Astrocyte (in vitro differentiated cells and primary cell): Measurements from ENCODE around the gene CTLA4.

Experiments used
- EZH2 ChIP-seq: IDR thresholded peaks from 2 replicates; pipeline ENCODE4 v1.6.1; 2012; ENCODE audit warnings: mild to moderate bottlenecking, low read length, inconsistent platforms; ENCODE audit not compliant: insufficient read depth
- TF ChIP-seq, protein P1 (sequence below): IDR thresholded peaks from 2 replicates; pipeline ENCODE4 v1.5.1; 2011; ENCODE audit warnings: low read depth, mild to moderate bottlenecking, inconsistent platforms, low read length, moderate library complexity; ENCODE audit not compliant: insufficient read depth

DNA sequence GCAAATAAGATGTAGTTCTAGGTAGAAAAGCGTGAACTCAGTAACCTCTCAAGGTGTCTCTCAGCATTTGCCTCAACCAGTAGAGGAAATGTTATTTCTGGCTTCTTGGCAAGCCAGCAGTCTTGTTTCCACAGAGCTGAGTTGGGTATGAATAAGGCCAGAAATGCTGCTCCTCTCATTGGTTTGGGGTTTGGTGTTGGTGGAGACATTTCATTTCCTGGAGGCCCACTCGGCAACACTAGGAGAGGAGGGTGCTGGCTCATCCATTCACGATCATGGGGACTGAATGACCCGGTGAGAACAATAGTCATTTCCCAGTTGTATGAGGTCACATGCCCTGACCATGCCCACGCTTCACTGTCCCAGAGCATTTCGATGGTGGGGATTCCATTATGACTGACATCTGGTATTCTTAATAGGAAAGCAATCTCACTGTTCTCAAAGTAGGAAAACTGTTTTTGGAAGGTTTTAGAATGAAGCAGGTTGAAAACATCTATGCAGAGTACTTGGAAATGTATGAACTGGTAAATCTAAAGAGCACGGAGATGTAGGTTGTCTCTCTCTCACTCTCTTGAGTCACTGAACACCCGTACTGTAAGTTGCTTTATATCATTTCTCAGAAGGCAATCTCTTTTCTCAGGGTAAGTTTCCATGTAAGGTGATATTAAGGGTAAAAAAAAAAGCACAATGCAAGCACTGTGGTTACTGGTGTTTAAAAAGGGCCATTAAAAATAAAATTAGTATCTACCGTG lies 37.1 kb upstream of the CTLA4 start:
- TF ChIP-seq, protein P1, sequence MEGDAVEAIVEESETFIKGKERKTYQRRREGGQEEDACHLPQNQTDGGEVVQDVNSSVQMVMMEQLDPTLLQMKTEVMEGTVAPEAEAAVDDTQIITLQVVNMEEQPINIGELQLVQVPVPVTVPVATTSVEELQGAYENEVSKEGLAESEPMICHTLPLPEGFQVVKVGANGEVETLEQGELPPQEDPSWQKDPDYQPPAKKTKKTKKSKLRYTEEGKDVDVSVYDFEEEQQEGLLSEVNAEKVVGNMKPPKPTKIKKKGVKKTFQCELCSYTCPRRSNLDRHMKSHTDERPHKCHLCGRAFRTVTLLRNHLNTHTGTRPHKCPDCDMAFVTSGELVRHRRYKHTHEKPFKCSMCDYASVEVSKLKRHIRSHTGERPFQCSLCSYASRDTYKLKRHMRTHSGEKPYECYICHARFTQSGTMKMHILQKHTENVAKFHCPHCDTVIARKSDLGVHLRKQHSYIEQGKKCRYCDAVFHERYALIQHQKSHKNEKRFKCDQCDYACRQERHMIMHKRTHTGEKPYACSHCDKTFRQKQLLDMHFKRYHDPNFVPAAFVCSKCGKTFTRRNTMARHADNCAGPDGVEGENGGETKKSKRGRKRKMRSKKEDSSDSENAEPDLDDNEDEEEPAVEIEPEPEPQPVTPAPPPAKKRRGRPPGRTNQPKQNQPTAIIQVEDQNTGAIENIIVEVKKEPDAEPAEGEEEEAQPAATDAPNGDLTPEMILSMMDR: no peak
- TF ChIP-seq EZH2: no peak
